Islet of Langerhans (tissue), 1 donor: ENCODE data around the gene NAPSA.

Experiments used
- FAIRE-seq: peaks from one replicate; lab custom pipeline; 2011; peaks lifted over from hg19 to GRCh38; lab: Jason Lieb, UNC

NAPSA gene

GRCh38 chr19:50314724-50315708, 50.4 kb downstream of the NAPSA start:
- FAIRE-seq = no peak

- FAIRE-seq = no peak
These were observed 51.5 kb downstream of the NAPSA start for GRCh38 chr19:50313812-50314536.

- FAIRE-seq = no peak
These were observed 52.2 kb downstream of the NAPSA start for GRCh38 chr19:50312967-50313811.

GRCh38 chr19:50311723-50312635, 53.5 kb downstream of the NAPSA start:
- no peak for FAIRE-seq

- no peak for FAIRE-seq
These were observed 54.5 kb downstream of the NAPSA start for GRCh38 chr19:50310759-50311465.

- FAIRE-seq = no peak
These were observed 55.9 kb downstream of the NAPSA start for GRCh38 chr19:50309396-50310125.

GRCh38 chr19:50308991-50309390, 56.4 kb downstream of the NAPSA start:
- FAIRE-seq = no peak
